Ishikawa (cell line): ENCODE measurements around the gene RSAD2.

Source experiments
- RAD21 ChIP-seq: IDR thresholded peaks from 2 replicates; pipeline ENCODE4 v1.6.1; 2012; ENCODE audit warnings: low read depth
- TAF1 ChIP-seq: IDR thresholded peaks from 2 replicates; pipeline ENCODE4 v1.6.1; 2012; ENCODE audit warnings: low read depth, mild to moderate bottlenecking
- TEAD4 ChIP-seq: IDR thresholded peaks from 2 replicates; pipeline ENCODE4 v1.6.1; 2012
- YY1 ChIP-seq: IDR thresholded peaks from 2 replicates; pipeline ENCODE4 v1.6.1; 2012; ENCODE audit warnings: low read depth
- ZBTB7A ChIP-seq: IDR thresholded peaks from 2 replicates; pipeline ENCODE4 v1.6.1; 2012; ENCODE audit warnings: low read depth
- TF ChIP-seq, protein P1 (sequence below): IDR thresholded peaks from 2 replicates; pipeline ENCODE4 v1.6.1; 2012

DNA sequence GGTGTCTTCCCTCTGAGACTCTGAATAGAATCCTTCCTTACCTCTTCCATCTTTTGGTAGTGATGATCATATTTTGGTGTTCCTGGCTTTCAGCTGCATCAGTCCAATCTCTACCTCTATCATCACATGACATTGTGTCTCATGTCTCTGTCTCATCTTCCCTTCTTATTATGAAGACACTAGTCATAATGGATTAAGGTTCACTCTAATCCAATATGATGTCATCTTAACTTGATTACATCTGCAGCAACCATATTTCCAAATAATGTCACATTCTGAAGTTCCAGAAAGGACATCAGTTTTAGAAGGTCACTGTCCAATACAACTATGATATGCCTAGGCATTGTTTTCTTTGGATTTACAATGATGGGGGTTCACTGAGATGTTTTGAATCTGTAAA lies 43.4 kb upstream of the RSAD2 start:
- TF ChIP-seq TAF1 (no peak), RAD21 (no peak), TEAD4 (no peak), YY1 (no peak), ZBTB7A (no peak)
- TF ChIP-seq, protein P1, sequence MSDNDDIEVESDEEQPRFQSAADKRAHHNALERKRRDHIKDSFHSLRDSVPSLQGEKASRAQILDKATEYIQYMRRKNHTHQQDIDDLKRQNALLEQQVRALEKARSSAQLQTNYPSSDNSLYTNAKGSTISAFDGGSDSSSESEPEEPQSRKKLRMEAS: no peak
